HEK293T (cell line): ENCODE data around the gene CIP2A.

Experiments used
- FOXA1 ChIP-seq: fragments of 450-650 bp; IDR thresholded peaks from 2 replicates; pipeline ENCODE4 v1.6.1; 2016; ENCODE audit warnings: mild to moderate bottlenecking
- FOXK2 ChIP-seq: fragments of 450-650 bp; IDR thresholded peaks from 2 replicates; pipeline ENCODE4 v1.6.1; 2016; ENCODE audit warnings: mild to moderate bottlenecking

DNA sequence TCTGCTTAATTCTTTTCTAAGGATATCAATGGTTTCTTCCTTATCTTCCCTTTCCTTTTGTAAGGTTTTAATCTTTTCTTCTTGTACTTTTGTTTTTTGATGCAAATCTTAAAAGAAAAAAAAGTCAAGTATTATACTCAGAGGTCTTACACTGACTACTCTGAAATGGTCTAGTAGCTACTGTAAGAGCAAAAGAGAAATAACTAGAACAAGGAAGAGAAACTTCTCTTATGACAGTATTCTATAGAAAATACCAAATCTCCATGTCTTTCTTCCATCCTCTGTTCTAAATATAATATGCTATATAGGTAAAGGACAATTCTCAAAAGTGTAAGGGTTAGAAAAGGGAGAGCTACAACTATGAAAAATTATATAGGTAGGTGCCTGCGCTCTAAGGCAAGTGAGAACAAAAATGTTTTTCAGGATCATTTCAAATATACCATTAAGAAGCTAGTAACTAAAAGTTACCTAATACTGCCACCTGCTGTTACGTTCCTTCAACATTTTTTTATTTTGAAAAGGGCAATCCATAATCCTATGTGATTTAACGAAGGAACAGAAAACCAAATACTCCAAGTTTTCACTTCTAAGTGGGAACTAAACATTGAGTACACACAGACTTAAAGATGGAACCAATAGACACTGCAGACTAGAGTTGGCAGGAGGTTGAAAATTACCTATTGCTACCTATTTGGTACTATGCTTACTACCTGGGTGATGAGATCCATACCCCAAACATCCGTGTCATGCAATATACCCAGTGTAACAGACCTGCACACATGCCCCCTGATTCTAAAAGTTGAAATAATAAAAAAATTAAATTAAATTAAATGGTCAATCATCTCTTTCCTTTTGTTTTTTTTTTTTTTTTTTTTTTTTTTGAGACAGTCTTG is 36.7 kb downstream of the CIP2A start:
- no peak for TF ChIP-seq FOXK2
- TF ChIP-seq FOXA1 = no peak
